Uterine smooth muscle cell (primary cell): ENCODE results near the gene SORCS2. TPM values are rescaled to one million over a fixed set of nuclear protein-coding genes. Genes with fewer than 3 reads are reported as not detected.

Source experiments
- total RNA-seq: library from RNA; depleted of rRNA; stranded (reverse); fragments of >200 nt; gene quantifications from 2 replicates; pipeline ENCODE4 v1.2.3, GENCODE V29; 2014

The SORCS2 gene
- total RNA-seq, result 0.44 and 1.5 TPM in 2 replicates

GRCh38 chr4:7192252-7193029 is at the start of gene SORCS2:
TSS of gene SORCS2 (plus strand) at chr4:7192538.

GRCh38 chr4:7434766-7435150 is 242.4 kb downstream of the SORCS2 start, which contains the start of gene PSAPL1:
TSS of gene PSAPL1 (minus strand) at chr4:7434930. CDS start at chr4:7434879, 51 bp downstream.

Other genes with a start within 250 kb of the SORCS2 start
- 11.0 and 13.7 TPM in 2 replicates for gene TADA2B, start 149.2 kb upstream of the SORCS2 start, total RNA-seq
- 30.0 and 36.7 TPM in 2 replicates for gene GRPEL1, start 124.5 kb upstream of the SORCS2 start, total RNA-seq
- not detected in 2 replicates for gene PSAPL1, start 242.4 kb downstream of the SORCS2 start, total RNA-seq